ENCODE results near the gene SNUPN.

GRCh38 chr15:75596703-75597345 is 28.7 kb downstream of the SNUPN start:
- no peak for TF ChIP-seq POLR2A (IDR thresholded peaks at IDR 0.05)
- TF ChIP-seq, protein P1, sequence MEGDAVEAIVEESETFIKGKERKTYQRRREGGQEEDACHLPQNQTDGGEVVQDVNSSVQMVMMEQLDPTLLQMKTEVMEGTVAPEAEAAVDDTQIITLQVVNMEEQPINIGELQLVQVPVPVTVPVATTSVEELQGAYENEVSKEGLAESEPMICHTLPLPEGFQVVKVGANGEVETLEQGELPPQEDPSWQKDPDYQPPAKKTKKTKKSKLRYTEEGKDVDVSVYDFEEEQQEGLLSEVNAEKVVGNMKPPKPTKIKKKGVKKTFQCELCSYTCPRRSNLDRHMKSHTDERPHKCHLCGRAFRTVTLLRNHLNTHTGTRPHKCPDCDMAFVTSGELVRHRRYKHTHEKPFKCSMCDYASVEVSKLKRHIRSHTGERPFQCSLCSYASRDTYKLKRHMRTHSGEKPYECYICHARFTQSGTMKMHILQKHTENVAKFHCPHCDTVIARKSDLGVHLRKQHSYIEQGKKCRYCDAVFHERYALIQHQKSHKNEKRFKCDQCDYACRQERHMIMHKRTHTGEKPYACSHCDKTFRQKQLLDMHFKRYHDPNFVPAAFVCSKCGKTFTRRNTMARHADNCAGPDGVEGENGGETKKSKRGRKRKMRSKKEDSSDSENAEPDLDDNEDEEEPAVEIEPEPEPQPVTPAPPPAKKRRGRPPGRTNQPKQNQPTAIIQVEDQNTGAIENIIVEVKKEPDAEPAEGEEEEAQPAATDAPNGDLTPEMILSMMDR (IDR thresholded peaks at IDR 0.05) = no peak
